ENCODE measurements around the gene TROAP. TPM values are rescaled to one million over a fixed set of nuclear protein-coding genes. Genes with fewer than 3 reads are reported as not detected.
"Not testable (repeated sequence)": the region's sequence is repeated elsewhere in the genome, so short reads cannot be mapped to it uniquely, and the experiment has no call there.

Gene TROAP
- total RNA-seq, 2 experiments from 2014 or later: 89.5 to 107 TPM

DNA sequence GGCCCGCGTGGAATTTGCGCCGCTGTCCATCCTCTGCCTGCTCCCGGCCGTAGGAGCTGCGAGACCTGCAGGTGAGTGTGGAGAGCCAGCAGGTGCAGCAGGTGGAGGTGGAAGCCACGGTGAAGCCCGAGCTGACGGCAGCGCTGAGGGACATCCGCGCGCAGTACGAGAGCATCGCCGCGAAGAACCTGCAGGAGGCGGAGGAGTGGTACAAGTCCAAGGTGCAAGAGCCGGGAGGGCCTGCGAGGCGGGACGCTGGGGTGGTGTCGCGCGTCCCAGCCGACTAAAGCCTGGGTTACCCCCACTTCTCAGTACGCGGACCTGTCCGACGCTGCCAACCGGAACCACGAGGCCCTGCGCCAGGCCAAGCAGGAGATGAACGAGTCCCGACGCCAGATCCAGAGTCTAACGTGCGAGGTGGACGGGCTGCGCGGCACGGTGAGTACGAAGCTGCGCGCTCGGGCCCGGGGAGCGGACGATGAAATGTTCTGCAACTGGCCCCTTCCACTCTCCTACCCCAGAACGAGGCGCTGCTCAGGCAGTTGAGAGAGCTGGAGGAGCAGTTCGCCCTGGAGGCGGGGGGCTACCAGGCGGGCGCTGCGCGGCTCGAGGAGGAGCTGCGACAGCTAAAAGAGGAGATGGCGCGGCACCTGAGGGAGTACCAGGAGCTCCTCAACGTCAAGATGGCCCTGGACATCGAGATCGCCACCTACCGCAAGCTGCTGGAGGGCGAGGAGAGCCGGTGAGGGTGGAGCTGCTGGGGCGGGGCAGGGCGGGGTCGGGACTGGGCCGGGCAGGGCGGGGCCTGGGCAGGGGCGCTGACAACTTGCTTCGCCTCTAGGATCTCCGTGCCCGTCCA is 26.0 kb upstream of the TROAP start:
- ATAC-seq (peak; percentile 72), DNase-seq (peak; percentile 64)
- no peaks in the 10 kb centered on the region for H3K36me3 Mint-ChIP-seq
- CTCF ChIA-PET: interaction anchor here (0.6 to 13.8 kb wide), 24 partner anchors 9 to 234 kb away, joined by 3 to 202 read pairs (median 4); partner anchors contain the start of genes C1QL4, DNAJC22 and TROAP
- peaks cover 26% of the 10 kb centered on the region for H3K4me1 Mint-ChIP-seq
- no peak overlapping the region for H3K27ac Mint-ChIP-seq
- H3K27me3 Mint-ChIP-seq: peaks cover 63% of the 10 kb centered on the region
- H3K9me3 Mint-ChIP-seq (ENCODE audit: low read depth): no peaks in the 10 kb centered on the region
- H3K4me3 Mint-ChIP-seq: peak overlapping the region; percentile 67

DNA sequence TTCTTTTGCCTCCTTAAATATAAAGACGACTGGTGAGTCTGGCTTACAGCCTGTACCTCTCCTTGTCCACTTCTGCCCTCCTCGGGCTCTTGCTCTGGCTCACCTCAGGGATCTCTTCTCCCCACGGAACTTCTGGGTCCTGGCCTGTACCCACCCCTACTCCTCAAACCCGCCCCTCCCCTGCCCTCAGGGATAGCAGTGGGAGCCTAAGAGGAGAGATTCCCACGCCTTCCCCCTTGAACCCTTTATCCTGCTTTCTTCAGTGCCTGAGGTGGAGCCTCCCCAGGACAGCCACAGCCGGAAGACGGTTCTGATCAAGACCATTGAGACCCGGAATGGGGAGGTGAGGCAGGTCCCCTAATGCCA is 25.4 kb upstream of the TROAP start:
- H3K9me3 Mint-ChIP-seq (ENCODE audit: low read depth): no peaks in the 10 kb centered on the region
- no peaks in the 10 kb centered on the region for H3K36me3 Mint-ChIP-seq
- DNase-seq (no peak), ATAC-seq (peak; percentile 8)
- CTCF ChIA-PET: interaction anchor here (0.7 to 13.8 kb wide), 18 partner anchors 10 to 234 kb away, joined by 3 to 202 read pairs (median 8); partner anchors contain the start of genes C1QL4, DNAJC22 and TROAP
- peaks cover 26% of the 10 kb centered on the region for H3K4me1 Mint-ChIP-seq
- H3K27me3 Mint-ChIP-seq: peaks cover 61% of the 10 kb centered on the region
- H3K27ac Mint-ChIP-seq: no peak overlapping the region
- H3K4me3 Mint-ChIP-seq: peak overlapping the region; percentile 67

DNA sequence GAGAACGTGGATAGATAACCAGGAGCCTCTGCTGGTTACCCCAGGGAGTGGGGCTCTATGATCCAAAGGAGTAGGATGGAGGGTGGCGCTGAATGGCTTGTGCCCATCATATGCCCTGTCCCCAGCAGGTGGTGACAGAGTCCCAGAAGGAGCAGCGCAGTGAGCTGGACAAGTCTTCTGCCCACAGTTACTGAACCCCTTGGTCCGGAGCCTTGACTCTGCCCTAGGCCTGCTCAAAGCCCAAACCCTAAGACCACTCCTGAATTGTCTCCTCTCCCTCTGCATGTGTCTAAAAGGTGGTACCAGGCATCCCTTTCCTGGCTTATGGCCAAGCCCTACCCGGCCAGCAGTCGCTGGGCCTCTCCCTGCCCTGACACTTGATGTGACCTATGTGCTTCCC is 24.9 kb upstream of the TROAP start:
- Mint-ChIP-seq H3K9me3 (ENCODE audit: low read depth) (no peaks in the 10 kb centered on the region), H3K4me1 (peaks cover 26% of the 10 kb centered on the region), H3K27ac (no peak overlapping the region), H3K4me3 (peak overlapping the region; percentile 67), H3K36me3 (no peaks in the 10 kb centered on the region), H3K27me3 (peaks cover 60% of the 10 kb centered on the region)
- ATAC-seq (no peak), DNase-seq (no peak)
- CTCF ChIA-PET: interaction anchor here (1.5 to 6.3 kb wide), 6 partner anchors 14 to 60 kb away, joined by 3 to 92 read pairs (median 28); partner anchors contain the start of gene DNAJC22

DNA sequence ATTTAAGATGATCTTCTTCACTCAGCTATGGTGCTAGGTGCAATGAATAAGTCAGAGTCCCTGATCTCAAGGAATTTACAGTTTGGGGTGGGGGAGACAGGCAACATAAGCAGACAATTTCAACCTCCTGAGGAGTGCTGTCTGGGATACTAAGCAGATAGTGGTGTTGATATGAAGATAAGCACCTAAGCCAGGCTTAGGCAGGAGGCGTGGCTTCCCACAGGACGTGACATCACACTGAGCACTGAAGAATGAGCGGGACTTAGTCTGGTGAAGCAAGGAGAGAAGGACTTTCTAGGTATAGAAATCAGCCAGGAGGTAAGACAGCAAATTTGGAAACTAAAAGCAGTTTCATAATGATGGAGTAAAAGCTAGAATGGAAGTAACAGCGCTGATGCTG is 21.3 kb upstream of the TROAP start:
- Mint-ChIP-seq H3K4me1 (peaks cover 20% of the 10 kb centered on the region), H3K36me3 (no peaks in the 10 kb centered on the region), H3K9me3 (ENCODE audit: low read depth) (no peaks in the 10 kb centered on the region), H3K27ac (peak overlapping the region; percentile 7), H3K4me3 (no peak overlapping the region), H3K27me3 (peaks cover 40% of the 10 kb centered on the region)
- CTCF ChIA-PET: interaction anchor here (1.2 to 2.5 kb wide), 3 partner anchors 21 to 45 kb away, joined by 3 to 12 read pairs (median 7); partner anchors contain the start of genes DNAJC22 and TROAP
- ATAC-seq: peak; percentile 55
- peak; percentile 71 for DNase-seq

DNA sequence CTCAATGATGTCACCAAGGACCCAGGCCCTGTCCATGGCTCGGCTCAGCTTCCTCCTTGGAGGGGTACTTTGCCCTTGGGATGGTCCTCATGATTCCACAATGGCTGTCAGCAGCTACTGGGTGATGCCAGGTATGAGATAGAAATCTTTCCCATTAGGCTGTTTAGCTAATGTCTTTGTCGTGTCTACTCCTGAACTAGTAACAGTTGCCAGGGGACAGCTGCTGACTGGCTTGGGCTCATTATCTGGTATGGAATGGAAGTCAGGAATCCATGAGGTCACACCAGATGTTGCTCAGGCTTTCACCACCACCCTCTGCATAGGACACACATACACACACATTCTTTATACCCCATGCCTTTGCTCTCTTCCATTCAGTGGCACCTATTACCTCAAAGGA is 18.9 kb upstream of the TROAP start:
- ATAC-seq (no peak), DNase-seq (no peak)
- H3K9me3 Mint-ChIP-seq (ENCODE audit: low read depth): no peaks in the 10 kb centered on the region
- peaks cover 36% of the 10 kb centered on the region for H3K27me3 Mint-ChIP-seq
- H3K4me1 Mint-ChIP-seq: peaks cover 14% of the 10 kb centered on the region
- no peaks in the 10 kb centered on the region for H3K36me3 Mint-ChIP-seq
- CTCF ChIA-PET: interaction anchor here (0.7 to 2.3 kb wide), 7 partner anchors 9 to 43 kb away, joined by 3 to 9 read pairs (median 4); partner anchors contain the start of gene PRPH
- no peak overlapping the region for H3K27ac Mint-ChIP-seq
- H3K4me3 Mint-ChIP-seq: no peak overlapping the region

DNA sequence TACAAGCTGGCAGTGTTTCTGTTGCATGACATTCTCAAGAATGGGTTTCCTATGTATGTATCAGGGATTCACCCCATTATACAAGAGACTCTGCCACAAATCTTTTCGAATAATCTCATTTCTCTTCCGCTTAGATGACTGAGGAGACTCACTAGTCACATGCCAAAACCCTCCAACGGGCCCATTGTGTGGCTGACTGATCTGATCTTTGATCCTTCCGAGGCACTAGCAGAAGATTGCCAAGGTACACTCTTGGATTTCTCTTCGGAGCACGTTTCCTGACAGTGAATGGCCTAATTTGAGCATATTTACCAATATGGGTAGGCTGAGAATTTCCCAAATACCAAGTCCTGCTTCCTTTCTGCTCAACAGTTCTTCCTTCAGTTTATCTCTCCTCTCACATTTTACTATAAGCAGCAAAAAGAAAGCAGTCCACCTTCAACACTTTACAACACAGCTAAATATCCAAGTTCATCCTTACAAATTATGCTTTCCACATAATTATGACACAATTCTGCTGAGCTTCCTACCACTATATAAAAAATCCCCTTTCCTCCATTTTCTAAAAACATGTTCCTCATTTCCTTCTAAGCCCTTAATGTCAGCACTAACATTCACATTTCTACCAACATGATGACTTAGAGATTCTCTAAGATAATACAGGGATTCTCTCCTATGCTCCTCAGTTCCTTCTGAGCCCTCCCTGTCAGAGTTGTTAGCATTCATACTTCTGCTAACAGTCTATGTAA is 17.1 kb upstream of the TROAP start:
- ATAC-seq (no peak), DNase-seq (no peak)
- Mint-ChIP-seq H3K4me1 (peaks cover 14% of the 10 kb centered on the region), H3K27me3 (peaks cover 50% of the 10 kb centered on the region), H3K4me3 (no peak overlapping the region), H3K36me3 (no peaks in the 10 kb centered on the region), H3K27ac (no peak overlapping the region), H3K9me3 (ENCODE audit: low read depth) (no peaks in the 10 kb centered on the region)
- CTCF ChIA-PET: interaction anchor here (1.0 to 2.3 kb wide), 6 partner anchors 11 to 51 kb away, joined by 3 to 8 read pairs (median 3); partner anchors contain the start of gene PRPH

DNA sequence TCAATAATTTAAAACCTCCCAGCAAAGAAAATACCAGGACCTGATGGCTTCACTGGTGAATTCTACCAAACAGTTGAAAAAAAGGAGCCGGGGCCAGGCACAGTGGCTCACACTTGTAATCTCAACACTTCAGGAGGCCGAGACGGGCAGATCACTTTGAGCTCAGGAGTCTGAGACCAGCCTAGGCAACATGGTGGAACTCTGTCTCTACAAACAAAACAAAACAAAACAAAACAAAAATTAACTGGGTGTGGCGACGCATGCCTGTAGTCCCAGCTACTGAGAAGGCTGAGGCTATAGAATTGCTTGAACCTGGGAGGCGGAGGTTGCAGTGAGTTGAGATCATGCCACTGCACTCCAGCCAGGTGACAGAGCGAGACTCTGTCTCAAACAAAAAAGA is 13.7 kb upstream of the TROAP start:
- peaks cover 5% of the 10 kb centered on the region for H3K4me1 Mint-ChIP-seq
- DNase-seq (no peak), ATAC-seq (no peak)
- no peaks in the 10 kb centered on the region for H3K9me3 Mint-ChIP-seq (ENCODE audit: low read depth)
- no peaks in the 10 kb centered on the region for H3K36me3 Mint-ChIP-seq
- no peak overlapping the region for H3K4me3 Mint-ChIP-seq
- no peak overlapping the region for H3K27ac Mint-ChIP-seq
- CTCF ChIA-PET: interaction anchor here (0.9 to 1.7 kb wide), 2 partner anchors 21 to 33 kb away, joined by 3 to 4 read pairs; no protein-coding TSS in a partner anchor
- peaks cover 55% of the 10 kb centered on the region for H3K27me3 Mint-ChIP-seq

DNA sequence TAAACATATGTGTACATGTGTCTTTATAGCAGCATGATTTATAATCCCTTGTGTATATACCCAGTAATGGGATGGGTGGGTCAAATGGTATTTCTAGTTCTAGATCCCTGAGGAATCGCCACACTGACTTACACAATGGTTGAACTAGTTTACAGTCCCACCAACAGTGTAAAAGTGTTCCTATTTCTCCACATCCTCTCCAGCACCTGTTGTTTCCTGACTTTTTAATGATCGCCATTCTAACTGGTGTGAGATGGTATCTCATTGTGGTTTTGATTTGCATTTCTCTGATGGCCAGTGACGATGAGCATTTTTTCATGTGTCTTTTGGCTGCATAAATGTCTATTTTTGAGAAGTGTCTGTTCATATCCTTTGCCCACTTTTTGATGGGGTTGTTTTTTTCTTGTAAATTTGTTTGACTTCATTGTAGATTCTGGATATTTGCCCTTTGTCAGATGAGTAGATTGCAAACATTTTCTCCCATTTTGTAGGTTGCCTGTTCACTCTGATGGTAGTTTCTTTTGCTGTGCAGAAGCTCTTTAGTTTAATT is 12.5 kb upstream of the TROAP start:
- H3K36me3 Mint-ChIP-seq; DNase-seq; H3K27ac Mint-ChIP-seq; ATAC-seq; H3K4me1 Mint-ChIP-seq; H3K9me3 Mint-ChIP-seq (ENCODE audit: low read depth); H3K4me3 Mint-ChIP-seq: not testable (repeated sequence)
- CTCF ChIA-PET: interaction anchor here (3.8 kb wide), 1 partner anchor 14 kb away, joined by 20 read pairs; the partner anchor contains the start of gene PRPH
- peaks cover 51% of the 10 kb centered on the region for H3K27me3 Mint-ChIP-seq

DNA sequence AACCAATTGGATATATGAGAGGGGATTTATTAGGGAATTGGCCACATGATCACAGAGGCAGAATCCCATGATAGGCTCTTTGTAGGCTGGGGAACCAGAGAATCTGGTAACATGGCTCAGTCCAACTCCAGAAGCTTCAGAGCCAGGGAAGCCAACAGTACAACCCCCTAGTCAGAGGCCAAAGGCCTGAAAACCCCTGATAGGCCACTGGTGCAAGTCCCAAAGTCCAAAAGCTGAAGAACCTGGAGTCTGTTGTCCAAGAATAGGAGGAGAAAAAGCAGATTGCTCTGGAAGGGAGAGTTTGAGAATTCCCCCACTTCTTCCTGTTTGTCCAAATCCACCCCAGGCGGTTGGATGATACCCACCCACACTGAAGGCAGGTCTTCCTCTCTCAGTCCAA is 8.2 kb upstream of the TROAP start:
- Mint-ChIP-seq H3K4me3 (no peak overlapping the region), H3K4me1 (no peaks in the 10 kb centered on the region), H3K27ac (no peak overlapping the region), H3K36me3 (no peaks in the 10 kb centered on the region), H3K27me3 (peaks cover 22% of the 10 kb centered on the region), H3K9me3 (ENCODE audit: low read depth) (no peaks in the 10 kb centered on the region)
- CTCF ChIA-PET: interaction anchor here (1.4 to 1.6 kb wide), 2 partner anchors 23 to 28 kb away, joined by 4 to 5 read pairs; no protein-coding TSS in a partner anchor
- ATAC-seq (no peak), DNase-seq (no peak)

DNA sequence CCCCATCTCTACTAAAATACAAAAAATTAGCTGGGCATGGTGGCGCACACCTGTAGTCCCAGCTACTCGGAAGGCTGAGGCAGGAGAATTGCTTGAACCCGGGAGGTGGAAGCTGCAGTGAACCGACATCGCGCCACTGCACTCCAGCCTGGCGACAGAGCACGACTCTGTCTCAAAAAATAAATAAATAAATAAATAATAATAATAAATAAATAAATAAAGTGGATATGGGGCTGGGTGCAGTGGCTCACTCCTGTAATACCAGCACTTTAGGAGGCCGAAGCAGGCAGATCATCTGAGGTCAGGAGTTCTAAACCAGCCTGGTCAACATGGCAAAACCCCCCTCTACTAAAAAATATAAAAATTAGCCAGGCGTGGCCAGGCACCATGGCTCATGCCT is 5.9 kb upstream of the TROAP start:
- H3K4me1 Mint-ChIP-seq; H3K36me3 Mint-ChIP-seq; DNase-seq; H3K4me3 Mint-ChIP-seq; H3K9me3 Mint-ChIP-seq (ENCODE audit: low read depth); H3K27ac Mint-ChIP-seq; H3K27me3 Mint-ChIP-seq; CTCF ChIA-PET; ATAC-seq: not testable (repeated sequence)

DNA sequence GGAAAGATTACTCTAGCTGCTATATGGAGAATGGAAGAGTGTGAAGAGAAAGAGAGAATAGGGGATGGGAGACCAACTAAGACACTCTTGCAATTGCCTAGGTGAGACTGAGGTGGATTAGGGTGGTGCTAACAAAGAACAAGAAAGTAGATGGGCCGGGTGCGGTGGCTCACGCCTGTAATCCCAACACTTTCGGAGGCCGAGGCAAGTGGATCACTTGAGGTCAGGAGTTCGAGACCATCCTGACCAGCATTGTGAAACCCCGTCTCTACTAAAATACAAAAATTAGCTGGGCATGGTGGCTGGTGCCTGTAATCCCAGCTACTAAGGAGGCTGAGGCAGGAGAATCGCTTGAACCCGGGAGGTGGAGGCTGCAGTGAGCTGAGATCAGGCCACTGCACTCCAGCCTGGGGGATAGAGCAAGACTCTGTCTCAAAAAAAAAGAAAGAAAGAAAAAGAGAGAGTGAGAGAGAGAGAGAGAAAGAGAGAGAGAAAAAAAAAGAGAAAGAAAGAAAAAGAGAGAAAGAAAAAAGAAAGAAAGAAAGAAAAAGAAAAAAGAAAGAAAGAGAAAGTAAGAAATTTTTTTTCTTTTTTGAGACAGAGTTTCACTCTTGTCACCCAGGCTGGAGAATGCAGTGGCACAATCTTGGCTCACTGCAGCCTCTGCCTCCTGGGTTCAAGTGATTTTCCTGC is 2.5 kb upstream of the TROAP start:
- H3K4me1 Mint-ChIP-seq: peaks cover 26% of the 10 kb centered on the region
- H3K27me3 Mint-ChIP-seq; H3K27ac Mint-ChIP-seq; H3K4me3 Mint-ChIP-seq; ATAC-seq; H3K9me3 Mint-ChIP-seq (ENCODE audit: low read depth); DNase-seq: not testable (repeated sequence)
- CTCF ChIA-PET: interaction anchor here (1.8 to 5.5 kb wide), 3 partner anchors 12 to 25 kb away, joined by 5 to 45 read pairs (median 35); partner anchors contain the start of genes C1QL4 and PRPH
- H3K36me3 Mint-ChIP-seq: peaks cover 14% of the 10 kb centered on the region

DNA sequence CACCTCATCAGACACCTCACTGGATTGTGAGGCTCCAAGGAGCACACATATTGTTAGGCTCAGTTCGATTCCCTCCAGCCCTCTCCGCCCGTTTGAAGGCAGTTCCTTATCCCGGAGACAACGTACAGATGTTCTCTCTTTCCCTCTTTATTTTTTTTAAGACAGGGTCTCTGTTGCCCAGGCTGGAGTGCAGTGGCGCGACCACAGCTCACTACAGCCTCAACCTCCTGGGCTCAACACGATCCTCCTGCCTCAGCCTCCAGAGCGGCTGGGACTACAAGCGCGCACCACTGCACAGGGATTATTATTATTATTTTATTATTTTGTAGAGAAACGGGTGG is 718 bp upstream of the TROAP start:
- H3K36me3 Mint-ChIP-seq: peaks cover 25% of the 10 kb centered on the region
- ATAC-seq (no peak), DNase-seq (no peak)
- peaks cover 28% of the 10 kb centered on the region for H3K4me1 Mint-ChIP-seq
- H3K4me3 Mint-ChIP-seq: peak overlapping the region; percentile 97
- CTCF ChIA-PET: interaction anchor here (0.6 to 5.5 kb wide), 17 partner anchors 9 to 1615 kb away, joined by 3 to 45 read pairs (median 5); partner anchors contain the start of genes C1QL4, DNAJC22, PRPH and TUBA1B
- peak overlapping the region; percentile 98 for H3K27ac Mint-ChIP-seq
- H3K27me3 Mint-ChIP-seq: no peaks in the 10 kb centered on the region
- H3K9me3 Mint-ChIP-seq (ENCODE audit: low read depth): no peaks in the 10 kb centered on the region
